PC-3 (cell line): ENCODE data around the gene SLC45A3.

Source experiments
- CTCF ChIP-seq: fragments of 300-600 bp; sonication (generic); conservative IDR thresholded peaks from 2 replicates; pipeline ENCODE4 v1.5.1; 2017; ENCODE audit warnings: antibody characterized with exemption, low read depth, mild to moderate bottlenecking, low read length
- EZH2phosphoT487 ChIP-seq: fragments of 300-600 bp; sonication (generic); IDR thresholded peaks from 2 replicates; pipeline ENCODE4 v1.6.1; 2018; ENCODE audit warnings: mild to moderate bottlenecking, antibody characterized with exemption, low read length, borderline replicate concordance

- TF ChIP-seq CTCF: no peak
- TF ChIP-seq EZH2phosphoT487: no peak
Measured at GRCh38 chr1:205692423-205692822, 12.1 kb upstream of the SLC45A3 start.
